ENCODE measurements around the gene BCLAF1. TPM values are rescaled to one million over a fixed set of nuclear protein-coding genes. Genes with fewer than 3 reads are reported as not detected.

The BCLAF1 gene
- total and polyA plus RNA-seq, 9 donors, result 41.0 to 184 (median 161) TPM

DNA sequence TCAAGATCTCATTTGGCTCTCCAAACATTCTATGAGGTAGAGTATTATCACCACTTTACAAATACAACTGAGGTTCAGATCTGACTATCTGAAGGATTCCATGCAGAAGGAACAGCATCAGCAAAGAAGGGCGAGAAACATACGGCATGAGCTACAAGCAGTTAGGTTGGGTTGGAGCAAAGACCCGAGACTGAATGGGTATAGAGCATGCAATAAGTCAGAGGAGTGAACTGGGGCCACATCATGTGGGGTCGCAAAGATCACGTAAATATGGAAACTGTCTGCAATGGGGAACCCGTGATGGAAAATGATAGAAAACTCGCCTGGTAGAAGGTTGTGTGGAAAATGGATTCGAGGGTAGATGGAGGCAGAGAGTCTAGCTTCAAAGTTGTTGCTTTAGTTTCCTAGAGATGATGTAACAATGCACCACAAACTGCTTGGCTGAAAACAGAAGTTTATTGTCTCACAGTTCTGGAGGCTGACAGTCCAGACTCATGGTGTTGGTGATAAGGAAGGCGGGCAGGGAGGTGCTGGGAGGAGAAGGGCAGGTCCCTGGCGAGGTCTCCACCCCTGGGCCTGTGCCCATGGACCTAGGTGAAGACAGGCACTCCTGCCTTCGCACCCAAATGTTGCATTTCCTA is 44.3 kb upstream of the BCLAF1 start:
- intact Hi-C loops (cut with DNase I), result no loop called here
- 91 to 93% (median 91%) methylated on average over 11 of the region's 11 CpGs for WGBS, 3 donors
- no peaks in the 10 kb centered on the region for H3K9me3 ChIP-seq

DNA sequence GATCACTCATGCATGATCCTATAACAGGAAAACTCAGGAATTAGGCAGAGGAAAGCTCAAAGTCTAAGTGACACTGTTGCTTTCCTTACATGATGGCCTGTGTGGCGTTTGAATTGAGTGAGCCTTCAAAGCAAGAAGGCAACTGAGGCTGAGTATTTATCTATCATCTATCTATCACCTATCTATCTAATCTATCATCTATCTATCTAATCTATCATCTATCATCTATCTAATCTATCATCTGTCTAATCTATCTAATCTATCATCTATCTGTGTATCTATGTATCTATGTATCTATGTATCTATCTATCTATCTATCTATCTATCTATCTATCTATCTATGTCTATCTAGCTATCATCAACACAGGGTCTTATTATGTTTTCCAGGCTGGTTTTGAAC is 41.8 kb upstream of the BCLAF1 start:
- H3K4me1 ChIP-seq (ENCODE audit: insufficient read depth), result peaks cover 3% of the 10 kb centered on the region
- DNase-seq, result no peak
- no peak overlapping the region for H3K4me3 ChIP-seq
- H3K27ac ChIP-seq, result no peak overlapping the region
- intact Hi-C loops (cut with DNase I), result no loop called here
- no peaks in the 10 kb centered on the region for H3K27me3 ChIP-seq
- TF ChIP-seq EP300 (IDR thresholded peaks at IDR 0.05) (no peak), POLR2A (IDR thresholded peaks at IDR 0.05) (no peak)
- TF ChIP-seq, protein P1, sequence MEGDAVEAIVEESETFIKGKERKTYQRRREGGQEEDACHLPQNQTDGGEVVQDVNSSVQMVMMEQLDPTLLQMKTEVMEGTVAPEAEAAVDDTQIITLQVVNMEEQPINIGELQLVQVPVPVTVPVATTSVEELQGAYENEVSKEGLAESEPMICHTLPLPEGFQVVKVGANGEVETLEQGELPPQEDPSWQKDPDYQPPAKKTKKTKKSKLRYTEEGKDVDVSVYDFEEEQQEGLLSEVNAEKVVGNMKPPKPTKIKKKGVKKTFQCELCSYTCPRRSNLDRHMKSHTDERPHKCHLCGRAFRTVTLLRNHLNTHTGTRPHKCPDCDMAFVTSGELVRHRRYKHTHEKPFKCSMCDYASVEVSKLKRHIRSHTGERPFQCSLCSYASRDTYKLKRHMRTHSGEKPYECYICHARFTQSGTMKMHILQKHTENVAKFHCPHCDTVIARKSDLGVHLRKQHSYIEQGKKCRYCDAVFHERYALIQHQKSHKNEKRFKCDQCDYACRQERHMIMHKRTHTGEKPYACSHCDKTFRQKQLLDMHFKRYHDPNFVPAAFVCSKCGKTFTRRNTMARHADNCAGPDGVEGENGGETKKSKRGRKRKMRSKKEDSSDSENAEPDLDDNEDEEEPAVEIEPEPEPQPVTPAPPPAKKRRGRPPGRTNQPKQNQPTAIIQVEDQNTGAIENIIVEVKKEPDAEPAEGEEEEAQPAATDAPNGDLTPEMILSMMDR (IDR thresholded peaks at IDR 0.05), result no peak
- 86 to 91% (median 87%) methylated on average over 1 of the region's 1 CpG for WGBS, 3 donors
- H3K36me3 ChIP-seq, result no peaks in the 10 kb centered on the region
- H3K9me3 ChIP-seq, result no peaks in the 10 kb centered on the region

More for the DNA sequence above, 44.3 kb upstream of the BCLAF1 start:
- DNase-seq, result no peak
- Histone ChIP-seq H3K4me1 (ENCODE audit: insufficient read depth) (peaks cover 3% of the 10 kb centered on the region), H3K36me3 (no peaks in the 10 kb centered on the region), H3K27ac (no peak overlapping the region), H3K27me3 (no peaks in the 10 kb centered on the region), H3K4me3 (no peak overlapping the region)
- TF ChIP-seq, protein P1 (IDR thresholded peaks at IDR 0.05), result no peak
- TF ChIP-seq EP300 (IDR thresholded peaks at IDR 0.05) (no peak), POLR2A (IDR thresholded peaks at IDR 0.05) (no peak)

DNA sequence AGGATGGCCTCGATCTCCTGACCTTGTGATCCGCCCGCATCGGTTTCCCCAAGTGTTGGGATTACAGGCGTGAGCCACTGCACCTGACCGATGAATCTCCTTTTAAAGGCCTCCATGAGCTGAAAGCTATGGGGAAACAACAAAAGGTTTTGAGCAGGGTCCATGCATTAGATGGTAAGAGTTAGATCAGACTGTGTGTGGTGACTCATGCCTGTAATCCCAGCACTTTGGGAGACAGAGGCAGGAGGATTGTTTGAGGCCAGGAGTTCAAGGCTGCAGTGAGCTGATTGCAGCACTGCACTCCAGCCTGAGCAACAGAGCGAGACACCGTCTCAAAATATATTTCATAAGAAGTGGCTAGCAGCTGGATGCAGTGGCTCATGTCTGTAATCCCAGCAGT is 41.0 kb upstream of the BCLAF1 start:
- no peaks in the 10 kb centered on the region for H3K9me3 ChIP-seq
- H3K4me1 ChIP-seq (ENCODE audit: insufficient read depth), result peaks cover under 1% of the 10 kb centered on the region
- intact Hi-C loops (cut with DNase I), result no loop called here
- no peak overlapping the region for H3K4me3 ChIP-seq
- WGBS, 3 donors, result 76 to 84% (median 80%) methylated on average over 8 of the region's 8 CpGs
- TF ChIP-seq POLR2A (IDR thresholded peaks at IDR 0.05) (no peak), EP300 (IDR thresholded peaks at IDR 0.05) (no peak)
- TF ChIP-seq, protein P1 (IDR thresholded peaks at IDR 0.05), result no peak
- H3K36me3 ChIP-seq, result no peaks in the 10 kb centered on the region
- H3K27ac ChIP-seq, result no peak overlapping the region
- no peak for DNase-seq
- no peaks in the 10 kb centered on the region for H3K27me3 ChIP-seq

DNA sequence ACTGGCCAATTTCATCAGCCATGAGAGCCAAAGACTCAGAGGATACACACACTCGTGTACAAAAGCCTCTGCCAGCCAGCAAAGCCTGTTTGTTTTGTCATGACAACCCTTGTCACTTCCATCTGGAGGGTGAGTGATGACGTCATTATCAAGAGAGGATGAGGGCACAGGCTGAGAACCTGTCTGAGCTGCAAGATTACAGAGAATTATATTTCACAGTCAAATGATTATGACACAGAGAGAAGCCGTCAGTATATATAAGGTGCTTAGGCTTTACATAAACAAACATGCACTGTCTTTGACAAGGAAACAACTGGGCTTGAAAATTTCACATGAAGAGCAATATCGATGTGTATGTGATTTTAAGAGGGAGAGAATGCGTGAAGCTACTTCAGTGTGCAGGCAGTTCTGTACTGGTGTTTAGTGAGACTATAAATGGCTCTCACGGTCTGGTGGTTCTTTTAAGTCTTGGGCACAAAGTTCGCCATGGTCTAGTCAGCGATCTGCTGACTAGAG is 36.5 kb upstream of the BCLAF1 start:
- no peaks in the 10 kb centered on the region for H3K9me3 ChIP-seq
- H3K27me3 ChIP-seq, result no peaks in the 10 kb centered on the region
- H3K36me3 ChIP-seq, result no peaks in the 10 kb centered on the region
- H3K4me1 ChIP-seq (ENCODE audit: insufficient read depth), result no peaks in the 10 kb centered on the region
- WGBS, 3 donors, result 79 to 83% (median 81%) methylated on average over 8 of the region's 8 CpGs
- H3K27ac ChIP-seq, result no peak overlapping the region
- TF ChIP-seq POLR2A (IDR thresholded peaks at IDR 0.05), result no peak
- TF ChIP-seq, protein P1 (IDR thresholded peaks at IDR 0.05), result no peak
- no peak for TF ChIP-seq EP300 (IDR thresholded peaks at IDR 0.05)
- intact Hi-C loops (cut with DNase I), result no loop called here
- DNase-seq, result no peak
- no peak overlapping the region for H3K4me3 ChIP-seq

All from ovary (tissue), 9 donors.